Epithelial cell of prostate (primary cell): ENCODE measurements around the gene PER1.

ENCODE experiments used
- DNase-seq: peaks from one replicate; pipeline ENCODE4 v3.0.0-alpha.2; 2011; ENCODE audit warnings: low read depth, low spot score
- H3K27ac ChIP-seq: fragments of 450-650 bp; 2 replicates; pipeline ENCODE4 v1.5.1; 2017; ENCODE audit warnings: mild to moderate bottlenecking

The PER1 gene

GRCh38 chr17:8104911-8105310 lies 47.3 kb downstream of the PER1 start:
- no peak for DNase-seq
- peak overlapping the region; percentile 99 for H3K27ac ChIP-seq

GRCh38 chr17:8103549-8103948 lies 48.7 kb downstream of the PER1 start:
- no peak for DNase-seq
- H3K27ac ChIP-seq, result peak overlapping the region; percentile 99

GRCh38 chr17:8101721-8102120 lies 50.5 kb downstream of the PER1 start:
- DNase-seq, result no peak
- H3K27ac ChIP-seq, result no peak overlapping the region

- H3K27ac ChIP-seq, result no peak overlapping the region
- DNase-seq, result no peak
Measured at GRCh38 chr17:8100763-8101162, 51.4 kb downstream of the PER1 start.

- H3K27ac ChIP-seq, result no peak overlapping the region
- no peak for DNase-seq
Measured at GRCh38 chr17:8100111-8100510, 52.1 kb downstream of the PER1 start.

GRCh38 chr17:8096541-8096940 lies 55.7 kb downstream of the PER1 start:
- no peak overlapping the region for H3K27ac ChIP-seq
- DNase-seq, result no peak

- DNase-seq, result no peak
- no peak overlapping the region for H3K27ac ChIP-seq
Measured at GRCh38 chr17:8095361-8095760, 56.8 kb downstream of the PER1 start.

- no peak overlapping the region for H3K27ac ChIP-seq
- DNase-seq, result no peak
Measured at GRCh38 chr17:8091033-8091687, 61.0 kb downstream of the PER1 start.
